Measurements from ENCODE around the gene SYNDIG1.

The SYNDIG1 gene

GRCh38 chr20:24469116-24469893 lies at the start of gene SYNDIG1:
SYNDIG1 (plus strand) TSS chr20:24469629; CDS start chr20:24543098, 73,469 bp downstream.
- Mint-ChIP-seq H3K27ac (no peak within 1 kb of the TSS), H3K4me1 (ENCODE audit: low read depth) (peaks cover 11% of the 10 kb centered on the region), H3K4me3 (peak within 1 kb of the TSS; percentile 39), H3K27me3 (peaks cover 60% of the 10 kb centered on the region), H3K36me3 (ENCODE audit: low read depth) (no peaks in the 10 kb centered on the region), H3K9me3 (no peaks in the 10 kb centered on the region)

- H3K27ac Mint-ChIP-seq: no peak overlapping the region
- H3K36me3 Mint-ChIP-seq (ENCODE audit: low read depth): no peaks in the 10 kb centered on the region
- H3K4me3 Mint-ChIP-seq: no peak overlapping the region
- peaks cover 20% of the 10 kb centered on the region for H3K9me3 Mint-ChIP-seq
- H3K27me3 Mint-ChIP-seq: no peaks in the 10 kb centered on the region
- H3K4me1 Mint-ChIP-seq (ENCODE audit: low read depth): no peaks in the 10 kb centered on the region
Measured at GRCh38 chr20:24419786-24420185, 49.6 kb upstream of the SYNDIG1 start.

GRCh38 chr20:24420567-24420966 lies 48.9 kb upstream of the SYNDIG1 start:
- Mint-ChIP-seq H3K27me3 (no peaks in the 10 kb centered on the region), H3K4me3 (no peak overlapping the region), H3K4me1 (ENCODE audit: low read depth) (no peaks in the 10 kb centered on the region), H3K27ac (no peak overlapping the region), H3K9me3 (peaks cover 12% of the 10 kb centered on the region), H3K36me3 (ENCODE audit: low read depth) (no peaks in the 10 kb centered on the region)

GRCh38 chr20:24421071-24421470 lies 48.4 kb upstream of the SYNDIG1 start:
- Mint-ChIP-seq H3K27me3 (no peaks in the 10 kb centered on the region), H3K36me3 (ENCODE audit: low read depth) (no peaks in the 10 kb centered on the region), H3K27ac (no peak overlapping the region), H3K4me3 (no peak overlapping the region), H3K4me1 (ENCODE audit: low read depth) (no peaks in the 10 kb centered on the region), H3K9me3 (peaks cover 7% of the 10 kb centered on the region)

- Mint-ChIP-seq H3K27ac (no peak overlapping the region), H3K9me3 (peaks cover under 1% of the 10 kb centered on the region), H3K4me3 (no peak overlapping the region), H3K27me3 (no peaks in the 10 kb centered on the region), H3K36me3 (ENCODE audit: low read depth) (no peaks in the 10 kb centered on the region), H3K4me1 (ENCODE audit: low read depth) (no peaks in the 10 kb centered on the region)
Measured at GRCh38 chr20:24422091-24422760, 47.2 kb upstream of the SYNDIG1 start.

GRCh38 chr20:24423390-24424313 lies 45.8 kb upstream of the SYNDIG1 start:
- Mint-ChIP-seq H3K27me3 (peaks cover 4% of the 10 kb centered on the region), H3K36me3 (ENCODE audit: low read depth) (no peaks in the 10 kb centered on the region), H3K4me3 (no peak overlapping the region), H3K9me3 (peaks cover 4% of the 10 kb centered on the region), H3K27ac (no peak overlapping the region), H3K4me1 (ENCODE audit: low read depth) (no peaks in the 10 kb centered on the region)

- no peaks in the 10 kb centered on the region for H3K4me1 Mint-ChIP-seq (ENCODE audit: low read depth)
- peaks cover 8% of the 10 kb centered on the region for H3K27me3 Mint-ChIP-seq
- peaks cover 8% of the 10 kb centered on the region for H3K9me3 Mint-ChIP-seq
- H3K4me3 Mint-ChIP-seq: no peak overlapping the region
- H3K27ac Mint-ChIP-seq: no peak overlapping the region
- H3K36me3 Mint-ChIP-seq (ENCODE audit: low read depth): no peaks in the 10 kb centered on the region
Measured at GRCh38 chr20:24425523-24426135, 43.8 kb upstream of the SYNDIG1 start.

GRCh38 chr20:24431279-24432045 lies 38.0 kb upstream of the SYNDIG1 start:
- Mint-ChIP-seq H3K27ac (no peak overlapping the region), H3K4me3 (no peak overlapping the region), H3K4me1 (ENCODE audit: low read depth) (no peaks in the 10 kb centered on the region), H3K9me3 (peaks cover 8% of the 10 kb centered on the region), H3K27me3 (peaks cover 8% of the 10 kb centered on the region), H3K36me3 (ENCODE audit: low read depth) (no peaks in the 10 kb centered on the region)

GRCh38 chr20:24432046-24432442 lies 37.4 kb upstream of the SYNDIG1 start:
- no peaks in the 10 kb centered on the region for H3K4me1 Mint-ChIP-seq (ENCODE audit: low read depth)
- no peaks in the 10 kb centered on the region for H3K36me3 Mint-ChIP-seq (ENCODE audit: low read depth)
- peaks cover 8% of the 10 kb centered on the region for H3K27me3 Mint-ChIP-seq
- H3K4me3 Mint-ChIP-seq: no peak overlapping the region
- H3K9me3 Mint-ChIP-seq: peaks cover 8% of the 10 kb centered on the region
- H3K27ac Mint-ChIP-seq: no peak overlapping the region

GRCh38 chr20:24436160-24436559 lies 33.3 kb upstream of the SYNDIG1 start:
- Mint-ChIP-seq H3K9me3 (no peaks in the 10 kb centered on the region), H3K36me3 (ENCODE audit: low read depth) (no peaks in the 10 kb centered on the region), H3K27me3 (no peaks in the 10 kb centered on the region), H3K4me1 (ENCODE audit: low read depth) (no peaks in the 10 kb centered on the region), H3K27ac (no peak overlapping the region), H3K4me3 (no peak overlapping the region)

- Mint-ChIP-seq H3K4me3 (no peak overlapping the region), H3K9me3 (no peaks in the 10 kb centered on the region), H3K27me3 (no peaks in the 10 kb centered on the region), H3K27ac (no peak overlapping the region), H3K4me1 (ENCODE audit: low read depth) (no peaks in the 10 kb centered on the region), H3K36me3 (ENCODE audit: low read depth) (no peaks in the 10 kb centered on the region)
Measured at GRCh38 chr20:24437196-24438082, 32.0 kb upstream of the SYNDIG1 start.

GRCh38 chr20:24438331-24438730 lies 31.1 kb upstream of the SYNDIG1 start:
- H3K4me3 Mint-ChIP-seq: no peak overlapping the region
- H3K27ac Mint-ChIP-seq: no peak overlapping the region
- H3K4me1 Mint-ChIP-seq (ENCODE audit: low read depth): no peaks in the 10 kb centered on the region

GRCh38 chr20:24439737-24440387 lies 29.6 kb upstream of the SYNDIG1 start:
- H3K4me1 Mint-ChIP-seq (ENCODE audit: low read depth): no peaks in the 10 kb centered on the region
- H3K27ac Mint-ChIP-seq: no peak overlapping the region
- H3K9me3 Mint-ChIP-seq: no peaks in the 10 kb centered on the region
- no peaks in the 10 kb centered on the region for H3K36me3 Mint-ChIP-seq (ENCODE audit: low read depth)
- no peaks in the 10 kb centered on the region for H3K27me3 Mint-ChIP-seq
- H3K4me3 Mint-ChIP-seq: no peak overlapping the region

More at GRCh38 chr20:24438331-24438730, 31.1 kb upstream of the SYNDIG1 start:
- Mint-ChIP-seq H3K36me3 (ENCODE audit: low read depth) (no peaks in the 10 kb centered on the region), H3K9me3 (no peaks in the 10 kb centered on the region), H3K27me3 (no peaks in the 10 kb centered on the region)

Data from stimulated activated naive CD8-positive, alpha-beta T cell treated with anti-CD3 and anti-CD28 coated beads, Interleukin-15, Interleukin-2, amounts not matched to agents 100 ng/mL and 50 ng/mL, for 24 hours (primary cell).